K562 (cell line): ENCODE results near the gene CXCL12. TPM values are rescaled to one million over a fixed set of nuclear protein-coding genes. Genes with fewer than 3 reads are reported as not detected.

ENCODE experiments used
- ATAC-seq: fragments of 200-7000 bp; cut with Tn5 transposase; 3 replicates; pipeline ENCODE4 v1.9.1; 2020; ENCODE audit warnings: moderate library complexity
- BruUV-seq: library from RNA; stranded (reverse); fragments of 400-500 nt; replicated peaks from 2 replicates; lab custom pipeline; 2021; lab: Mats Ljungman, UMichigan
- CTCF ChIA-PET: fragments of 300-600 bp; formaldehyde crosslinking; extraction: SDS; loops from one replicate; lab custom pipeline; 2021; ENCODE audit warnings: low intra/inter-chr PET ratio; lab: Yijun Ruan, JAX
- POLR2A ChIA-PET: fragments of 300-600, 350-650 bp; sonication (Branson Sonifier 250); formaldehyde crosslinking; extraction: SDS; loops from one replicate; lab custom pipeline; 2021; ENCODE audit warnings: antibody characterized with exemption, inconsistent platforms; lab: Yijun Ruan, JAX
- DNase-seq, 4 experiments: peaks; one replicate each; pipeline versions ENCODE4 v3.0.0 to v3.0.0-alpha.2; 2011 to 2018; ENCODE audit warnings: low spot score in 3 of 4, mixed read lengths in 3 of 4; ENCODE audit errors: extremely low read depth in 1 of 4
- FAIRE-seq: peaks from 2 replicates; lab custom pipeline; 2011; peaks lifted over from hg19 to GRCh38; lab: Jason Lieb, UNC
- H2AFZ ChIP-seq: 2 replicates; pipeline ENCODE4 v1.6.0; 2011; ENCODE audit warnings: low read depth, low read length, control low read depth, inconsistent platforms
- H3K27ac ChIP-seq: fragments of 200-600 bp; 3 replicates; pipeline ENCODE4 v1.8.0; 2011; ENCODE audit warnings: low read depth, mild to moderate bottlenecking, control low read depth, inconsistent platforms, low read length, moderate library complexity, mixed read lengths; ENCODE audit errors: extremely low read depth
- H3K27me3 ChIP-seq, 2 experiments: fragments of 300-600 bp in 1 of 2; 2 replicates in 1 of 2; 3 replicates in 1 of 2; pipeline versions ENCODE4 v1.6.0 to v1.8.0; 2011; ENCODE audit warnings: inconsistent platforms in 2 of 2, low read length in 2 of 2, mild to moderate bottlenecking in 1 of 2, mixed read lengths in 1 of 2, moderate library complexity in 1 of 2; ENCODE audit not compliant: control insufficient read depth in 2 of 2, insufficient read depth in 2 of 2
- H3K36me3 ChIP-seq: fragments of 300-600 bp; 3 replicates; pipeline ENCODE4 v1.8.0; 2011; ENCODE audit warnings: mild to moderate bottlenecking, low read length, inconsistent platforms; ENCODE audit not compliant: control insufficient read depth, insufficient read depth
- H3K4me1 ChIP-seq, 2 experiments: fragments of 200-600 bp in 1 of 2; replicated peaks in 1 of 2; 2 replicates in 1 of 2; 3 replicates in 1 of 2; pipeline versions ENCODE4 v1.5.1 to v1.8.0; 2011; ENCODE audit warnings: inconsistent platforms in 2 of 2, low read length in 2 of 2, mild to moderate bottlenecking in 1 of 2, mixed read lengths in 1 of 2, moderate library complexity in 1 of 2; ENCODE audit not compliant: control insufficient read depth in 2 of 2, insufficient read depth in 2 of 2
- H3K4me2 ChIP-seq: 2 replicates; pipeline ENCODE4 v1.6.1; 2011; ENCODE audit warnings: low read length, control low read depth, inconsistent platforms, mixed read lengths; ENCODE audit not compliant: insufficient read depth
- H3K4me3 ChIP-seq: fragments of 200-600 bp; sonication (generic), shearing (Covaris generic); 2 replicates; pipeline ENCODE4 v1.5.1; 2016; ENCODE audit warnings: control low read depth, inconsistent platforms
- H3K79me2 ChIP-seq: fragments of 200-600 bp; 3 replicates; pipeline ENCODE4 v1.8.0; 2011; ENCODE audit warnings: low read length, inconsistent platforms; ENCODE audit not compliant: control insufficient read depth, insufficient read depth
- H3K9ac ChIP-seq, 2 experiments: 2 replicates each; pipeline versions ENCODE4 v1.6.0 to v1.6.1; 2011; ENCODE audit warnings: low read depth in 2 of 2, low read length in 2 of 2, control low read depth in 1 of 2, inconsistent platforms in 1 of 2, mild to moderate bottlenecking in 1 of 2, mixed read lengths in 1 of 2; ENCODE audit not compliant: insufficient read depth in 1 of 2
- H3K9me1 ChIP-seq: one replicate; pipeline ENCODE4 v1.6.0; 2011; ENCODE audit warnings: inconsistent platforms, mild to moderate bottlenecking, low read length, moderate library complexity; ENCODE audit not compliant: control insufficient read depth, insufficient read depth
- H3K9me3 ChIP-seq: replicated peaks from 2 replicates; pipeline ENCODE4 v1.5.1; 2011; ENCODE audit warnings: low read depth, low read length, inconsistent platforms; ENCODE audit not compliant: control insufficient read depth, insufficient read depth
- H4K20me1 ChIP-seq: replicated peaks from 2 replicates; pipeline ENCODE4 v1.6.1; 2011; ENCODE audit warnings: low read length, inconsistent platforms, mixed read lengths; ENCODE audit not compliant: control insufficient read depth, insufficient read depth
- ARID2 ChIP-seq: fragments of 450-650 bp; IDR thresholded peaks from 2 replicates; pipeline ENCODE4 v1.6.1; 2017; ENCODE audit warnings: antibody characterized with exemption, mild to moderate bottlenecking
- EHMT2 ChIP-seq: fragments of 450-650 bp; IDR thresholded peaks from 2 replicates; pipeline ENCODE4 v1.6.1; 2018; ENCODE audit warnings: antibody characterized with exemption
- MTA1 ChIP-seq: fragments of 450-650 bp; IDR thresholded peaks from 2 replicates; pipeline ENCODE4 v1.6.1; 2017; ENCODE audit warnings: borderline replicate concordance
- PHF21A ChIP-seq: fragments of 450-650 bp; IDR thresholded peaks from 2 replicates; pipeline ENCODE4 v1.6.1; 2017; ENCODE audit warnings: low read depth, borderline replicate concordance
- SMAD3 ChIP-seq: fragments of 450-650 bp; formaldehyde crosslinking; conservative IDR thresholded peaks from 2 replicates; pipeline ENCODE4 v1.4.0; 2020; ENCODE audit warnings: mild to moderate bottlenecking
- SMAD4 ChIP-seq: fragments of 250-450 bp; sonication (Bioruptor Pico); conservative IDR thresholded peaks from 2 replicates; pipeline ENCODE4 v1.8.0; 2021; ENCODE audit warnings: inconsistent platforms, mild to moderate bottlenecking, moderate library complexity
- STAG1 ChIP-seq: sonication (generic); formaldehyde crosslinking; IDR thresholded peaks from 2 replicates; pipeline ENCODE4 v1.5.0; 2020; ENCODE audit warnings: missing genetic modification reagents, borderline replicate concordance
- TCF7 ChIP-seq: sonication (generic); IDR thresholded peaks from 2 replicates; pipeline ENCODE4 v1.6.1; 2016; ENCODE audit warnings: antibody characterized with exemption, borderline replicate concordance
- ZNF184 ChIP-seq: sonication (generic); formaldehyde crosslinking; IDR thresholded peaks from 2 replicates; pipeline ENCODE4 v1.5.0; 2020; ENCODE audit warnings: missing genetic modification reagents
- WGBS: fragments of 100-300 bp; shearing (Covaris generic); methylation state at CpG from one replicate; pipeline ENCODE4 v1.1.6; 2016; ENCODE audit warnings: low coverage, mixed read lengths; ENCODE audit not compliant: insufficient coverage; ENCODE audit errors: missing lambda C conversion rate; 5-methylcytosine and 5-hydroxymethylcytosine counted together
- in situ Hi-C: fragments of 300-500 bp; cut with MboI; formaldehyde crosslinking; loops from 4 replicates; pipeline ENCODE4 v1.15.0; 2018; ENCODE audit warnings: inconsistent platforms, mixed read lengths
- intact Hi-C: fragments of 100-400 bp; cut with micrococcal nuclease; formaldehyde crosslinking; loops from 2 replicates; pipeline ENCODE4 v1.14.2; 2022
- polyA plus RNA-seq, 8 experiments: library from polyadenylated mRNA; depleted of rRNA in 4 of 8; stranded (reverse) in 5 of 8; unstranded in 3 of 8; fragments of >200 nt; fragmentation: Nextera tagmentation in 2 of 8; fragmentation: Illumina TruSeq in 1 of 8; extraction: Ambion mirVana in 2 of 8; extraction: Trizol in 1 of 8; gene quantifications; 2 replicates each; pipeline versions ENCODE4 v1.2.1 to v1.2.3, GENCODE V29; 2011 to 2014; ENCODE audit warnings: inconsistent platforms in 1 of 8, missing spikeins in 1 of 8
- total RNA-seq, 7 experiments: library from RNA; depleted of rRNA in 6 of 7; stranded (reverse); fragments of >200 nt in 6 of 7; fragmentation: Illumina TruSeq in 2 of 7; extraction: Trizol in 2 of 7; gene quantifications; 2 replicates each; pipeline versions ENCODE4 v1.2.1 to v1.2.3, GENCODE V29; 2011 to 2021; ENCODE audit warnings: low replicate concordance in 1 of 7
- TF ChIP-seq, protein P1 (sequence below): fragments of 250-450 bp; sonication (Bioruptor Pico); IDR thresholded peaks from 2 replicates; pipeline ENCODE4 v1.8.0; 2022; ENCODE audit warnings: inconsistent platforms

Gene CXCL12
- total and polyA plus RNA-seq, 9 of the 15 experiments (the other 6 are each of a cell fraction or from before 2014, with no cell fraction given) = 0.18 TPM; not detected in 8

- no peak for ATAC-seq
- FAIRE-seq = no peak
- in situ Hi-C loops = no loop called here
- H3K36me3 ChIP-seq = no peaks in the 10 kb centered on the region
- H3K4me2 ChIP-seq = no peak overlapping the region
- no peaks in the 10 kb centered on the region for H3K4me1 ChIP-seq
- DNase-seq = no peak
- H4K20me1 ChIP-seq = peaks cover 3% of the 10 kb centered on the region; the same call in 1 of the 2 replicates
- no peaks in the 10 kb centered on the region for H3K79me2 ChIP-seq
- H3K4me3 ChIP-seq = no peak overlapping the region
- H2AFZ ChIP-seq = no peak overlapping the region
- intact Hi-C loops = no loop called here
- ChIA-PET POLR2A (no interaction called here), CTCF (no interaction called here)
- no peaks in the 10 kb centered on the region for H3K9me3 ChIP-seq
- TF ChIP-seq SMAD4 (no peak), ZNF184 (CRISPR knock-in tag) (no peak), ARID2 (no peak), MTA1 (no peak), SMAD3 (CRISPR knock-in tag) (no peak), PHF21A (no peak), TCF7 (no peak), STAG1 (CRISPR knock-in tag) (no peak), EHMT2 (no peak)
- TF ChIP-seq, protein P1, sequence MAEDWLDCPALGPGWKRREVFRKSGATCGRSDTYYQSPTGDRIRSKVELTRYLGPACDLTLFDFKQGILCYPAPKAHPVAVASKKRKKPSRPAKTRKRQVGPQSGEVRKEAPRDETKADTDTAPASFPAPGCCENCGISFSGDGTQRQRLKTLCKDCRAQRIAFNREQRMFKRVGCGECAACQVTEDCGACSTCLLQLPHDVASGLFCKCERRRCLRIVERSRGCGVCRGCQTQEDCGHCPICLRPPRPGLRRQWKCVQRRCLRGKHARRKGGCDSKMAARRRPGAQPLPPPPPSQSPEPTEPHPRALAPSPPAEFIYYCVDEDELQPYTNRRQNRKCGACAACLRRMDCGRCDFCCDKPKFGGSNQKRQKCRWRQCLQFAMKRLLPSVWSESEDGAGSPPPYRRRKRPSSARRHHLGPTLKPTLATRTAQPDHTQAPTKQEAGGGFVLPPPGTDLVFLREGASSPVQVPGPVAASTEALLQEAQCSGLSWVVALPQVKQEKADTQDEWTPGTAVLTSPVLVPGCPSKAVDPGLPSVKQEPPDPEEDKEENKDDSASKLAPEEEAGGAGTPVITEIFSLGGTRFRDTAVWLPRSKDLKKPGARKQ = no peak
- no peak overlapping the region for H3K9ac ChIP-seq
- H3K27me3 ChIP-seq = peaks cover 3 to 56% of the 10 kb centered on the region in 2 experiments; a peak in 3 of 5 replicates
- no TSS peak for BruUV-seq
- no peaks in the 10 kb centered on the region for H3K9me1 ChIP-seq
- WGBS = 0% methylated on average over 5 of the region's 5 CpGs
- H3K27ac ChIP-seq = no peak overlapping the region
Observed at GRCh38 chr10:44372181-44372580, 12.7 kb downstream of the CXCL12 start.
